Fibroblast of lung (primary cell): ENCODE measurements around the gene ANKRD6. TPM values are rescaled to one million over a fixed set of nuclear protein-coding genes. Genes with fewer than 3 reads are reported as not detected.

Source experiments
- DNase-seq, 2 donors: peaks; one replicate each; pipeline versions ENCODE4 v3.0.0 to v3.0.0-alpha.2; 2010; ENCODE audit warnings: low read depth in 2 of 2
- H2AFZ ChIP-seq: 2 replicates; pipeline ENCODE4 v1.5.1; 2012; ENCODE audit warnings: low read length, control low read depth, inconsistent platforms
- H3K27ac ChIP-seq: 2 replicates; pipeline ENCODE4 v1.5.1; 2011; ENCODE audit warnings: low read length, control low read depth; ENCODE audit not compliant: insufficient read depth
- H3K27me3 ChIP-seq: 2 replicates; pipeline ENCODE4 v1.5.1; 2011; ENCODE audit warnings: mild to moderate bottlenecking, low read length; ENCODE audit not compliant: control insufficient read depth, insufficient read depth
- H3K36me3 ChIP-seq: 2 replicates; pipeline ENCODE4 v1.5.1; 2011; ENCODE audit warnings: low read length; ENCODE audit not compliant: control insufficient read depth, insufficient read depth
- H3K4me1 ChIP-seq: 2 replicates; pipeline ENCODE4 v1.5.1; 2011; ENCODE audit warnings: low read length; ENCODE audit not compliant: control insufficient read depth, insufficient read depth; ENCODE audit errors: extremely low read depth
- H3K4me2 ChIP-seq: 2 replicates; pipeline ENCODE4 v1.5.1; 2011; ENCODE audit warnings: low read length, control low read depth; ENCODE audit not compliant: insufficient read depth; ENCODE audit errors: extremely low read depth
- H3K4me3 ChIP-seq, 4 experiments: fragments of 200-600 bp in 1 of 4; sonication (generic) in 1 of 4; replicated peaks in 1 of 4; 2 replicates each; pipeline ENCODE4 v1.5.1; 2011 to 2016; ENCODE audit warnings: low read length in 4 of 4, low read depth in 3 of 4, mild to moderate bottlenecking in 3 of 4, control low read depth in 2 of 4, inconsistent platforms in 1 of 4, mixed read lengths in 1 of 4; ENCODE audit not compliant: insufficient read depth in 1 of 4; ENCODE audit errors: control extremely low read depth in 1 of 4
- H3K79me2 ChIP-seq: 2 replicates; pipeline ENCODE4 v1.5.1; 2012; ENCODE audit warnings: mild to moderate bottlenecking, low read length, inconsistent platforms; ENCODE audit not compliant: control insufficient read depth, insufficient read depth
- H3K9ac ChIP-seq: 2 replicates; pipeline ENCODE4 v1.5.1; 2011; ENCODE audit warnings: mild to moderate bottlenecking, low read length, control low read depth; ENCODE audit not compliant: insufficient read depth
- H3K9me3 ChIP-seq: 2 replicates; pipeline ENCODE4 v1.5.1; 2012; ENCODE audit warnings: low read depth, low read length; ENCODE audit not compliant: control insufficient read depth, insufficient read depth
- H4K20me1 ChIP-seq: 2 replicates; pipeline ENCODE4 v1.5.1; 2011; ENCODE audit warnings: low read length; ENCODE audit not compliant: control insufficient read depth, insufficient read depth; ENCODE audit errors: extremely low read depth
- EZH2 ChIP-seq: IDR thresholded peaks from 2 replicates; pipeline ENCODE4 v1.5.1; 2012; ENCODE audit warnings: low read length, control low read depth, mild to moderate bottlenecking; ENCODE audit errors: missing control alignments
- polyA plus RNA-seq, 2 donors: library from polyadenylated mRNA; depleted of rRNA in 1 of 2; stranded (reverse) in 1 of 2; unstranded in 1 of 2; fragments of >200 nt; gene quantifications; 2 replicates each; pipeline ENCODE4 v1.2.1, GENCODE V29; 2011 to 2012; ENCODE audit warnings: missing spikeins in 1 of 2
- total RNA-seq: library from RNA; depleted of rRNA; stranded (reverse); fragments of >200 nt; gene quantifications from 2 replicates; pipeline ENCODE4 v1.2.1, GENCODE V29; 2014
- TF ChIP-seq, protein P1 (sequence below), 2 donors: IDR thresholded peaks in 1 of 2; conservative IDR thresholded peaks in 1 of 2; 1 replicate in 1 of 2; 2 replicates in 1 of 2; pipeline ENCODE4 v1.5.1; 2011 to 2012; ENCODE audit warnings: low read length in 2 of 2, control low read depth in 1 of 2, inconsistent platforms in 1 of 2, low read depth in 1 of 2, mild to moderate bottlenecking in 1 of 2

ANKRD6 gene
- total and polyA plus RNA-seq, 2 donors (not counting 1 experiment from before 2014, with no cell fraction given) = 0.39 to 2.3 TPM

- no peaks in the 10 kb centered on the region for H3K9me3 ChIP-seq
- no peak overlapping the region for H3K27ac ChIP-seq
- no peaks in the 10 kb centered on the region for H3K4me1 ChIP-seq
- peaks cover 4% of the 10 kb centered on the region for H3K36me3 ChIP-seq
- H2AFZ ChIP-seq = no peak overlapping the region
- no peaks in the 10 kb centered on the region for H3K79me2 ChIP-seq
- H4K20me1 ChIP-seq = no peaks in the 10 kb centered on the region
- no peak for DNase-seq
- no peaks in the 10 kb centered on the region for H3K27me3 ChIP-seq
- no peak overlapping the region for H3K9ac ChIP-seq
- TF ChIP-seq, protein P1, sequence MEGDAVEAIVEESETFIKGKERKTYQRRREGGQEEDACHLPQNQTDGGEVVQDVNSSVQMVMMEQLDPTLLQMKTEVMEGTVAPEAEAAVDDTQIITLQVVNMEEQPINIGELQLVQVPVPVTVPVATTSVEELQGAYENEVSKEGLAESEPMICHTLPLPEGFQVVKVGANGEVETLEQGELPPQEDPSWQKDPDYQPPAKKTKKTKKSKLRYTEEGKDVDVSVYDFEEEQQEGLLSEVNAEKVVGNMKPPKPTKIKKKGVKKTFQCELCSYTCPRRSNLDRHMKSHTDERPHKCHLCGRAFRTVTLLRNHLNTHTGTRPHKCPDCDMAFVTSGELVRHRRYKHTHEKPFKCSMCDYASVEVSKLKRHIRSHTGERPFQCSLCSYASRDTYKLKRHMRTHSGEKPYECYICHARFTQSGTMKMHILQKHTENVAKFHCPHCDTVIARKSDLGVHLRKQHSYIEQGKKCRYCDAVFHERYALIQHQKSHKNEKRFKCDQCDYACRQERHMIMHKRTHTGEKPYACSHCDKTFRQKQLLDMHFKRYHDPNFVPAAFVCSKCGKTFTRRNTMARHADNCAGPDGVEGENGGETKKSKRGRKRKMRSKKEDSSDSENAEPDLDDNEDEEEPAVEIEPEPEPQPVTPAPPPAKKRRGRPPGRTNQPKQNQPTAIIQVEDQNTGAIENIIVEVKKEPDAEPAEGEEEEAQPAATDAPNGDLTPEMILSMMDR (conservative IDR thresholded peaks at IDR 0.05 in 1 of 2, IDR thresholded peaks at IDR 0.05 in 1 of 2; ENCODE audit: low read depth in 1 of 2, low read length in 2 of 2) = no peak
- TF ChIP-seq EZH2 = no peak
- no peak overlapping the region for H3K4me3 ChIP-seq
- no peak overlapping the region for H3K4me2 ChIP-seq
Measured at GRCh38 chr6:89657445-89658158, 224.7 kb downstream of the ANKRD6 start.

- H3K9ac ChIP-seq = no peak overlapping the region
- H3K27me3 ChIP-seq = no peaks in the 10 kb centered on the region
- H3K4me1 ChIP-seq = no peaks in the 10 kb centered on the region
- H3K79me2 ChIP-seq = no peaks in the 10 kb centered on the region
- no peak overlapping the region for H2AFZ ChIP-seq
- no peak overlapping the region for H3K27ac ChIP-seq
- no peak for DNase-seq
- H4K20me1 ChIP-seq = no peaks in the 10 kb centered on the region
- peaks cover 6% of the 10 kb centered on the region for H3K36me3 ChIP-seq
- no peak overlapping the region for H3K4me3 ChIP-seq
- H3K4me2 ChIP-seq = no peak overlapping the region
- no peak for TF ChIP-seq EZH2
- TF ChIP-seq, protein P1 (conservative IDR thresholded peaks at IDR 0.05 in 1 of 2, IDR thresholded peaks at IDR 0.05 in 1 of 2; ENCODE audit: low read depth in 1 of 2, low read length in 2 of 2) = no peak
- no peaks in the 10 kb centered on the region for H3K9me3 ChIP-seq
Measured at GRCh38 chr6:89660981-89661380, 228.0 kb downstream of the ANKRD6 start.

DNA sequence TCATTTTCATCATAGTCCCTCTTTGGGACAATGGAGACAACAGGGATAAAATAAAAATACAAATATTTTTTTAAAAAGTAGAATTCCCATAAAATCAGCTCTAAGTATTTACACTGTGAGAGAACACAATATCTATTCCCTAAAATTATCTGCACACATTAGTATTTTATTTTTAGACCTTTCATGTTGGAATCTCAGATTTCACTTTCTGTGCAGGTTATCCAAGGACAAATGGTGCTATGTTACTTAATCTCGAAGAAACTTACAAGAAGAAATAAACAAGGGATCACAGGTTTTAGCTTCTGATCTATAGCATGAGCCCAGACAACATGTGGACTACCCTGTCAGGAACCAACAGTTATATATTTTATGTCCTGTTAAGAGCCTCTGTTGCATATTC is 228.6 kb downstream of the ANKRD6 start:
- Histone ChIP-seq H4K20me1 (no peaks in the 10 kb centered on the region), H3K4me1 (no peaks in the 10 kb centered on the region), H3K4me2 (no peak overlapping the region), H3K27me3 (no peaks in the 10 kb centered on the region), H3K36me3 (peaks cover 6% of the 10 kb centered on the region), H2AFZ (no peak overlapping the region), H3K9me3 (no peaks in the 10 kb centered on the region), H3K4me3 (no peak overlapping the region), H3K79me2 (no peaks in the 10 kb centered on the region), H3K27ac (no peak overlapping the region), H3K9ac (no peak overlapping the region)
- no peak for DNase-seq
- no peak for TF ChIP-seq EZH2
- TF ChIP-seq, protein P1 (conservative IDR thresholded peaks at IDR 0.05 in 1 of 2, IDR thresholded peaks at IDR 0.05 in 1 of 2; ENCODE audit: low read depth in 1 of 2, low read length in 2 of 2) = no peak
